ENCODE measurements around the gene DNMT3A.

- TF ChIP-seq BACH1 (IDR thresholded peaks at IDR 0.05; ENCODE audit: low read length) (no peak), CTCF (IDR thresholded peaks at IDR 0.05; ENCODE audit: control extremely low read depth in 1 of 3, insufficient read depth in 1 of 3, low read depth in 1 of 3, low read length in 3 of 3) (no peak), SIX5 (IDR thresholded peaks at IDR 0.05; ENCODE audit: low read depth, low read length) (no peak), EP300 (IDR thresholded peaks at IDR 0.05; ENCODE audit: borderline replicate concordance in 1 of 2, low read depth in 2 of 2, low read length in 2 of 2) (no peak), POLR2AphosphoS5 (IDR thresholded peaks at IDR 0.05; ENCODE audit: low read depth, low read length) (no peak), SIN3A (conservative IDR thresholded peaks at IDR 0.05 in 1 of 2, IDR thresholded peaks at IDR 0.05 in 1 of 2; ENCODE audit: low read depth in 1 of 2, low read length in 2 of 2) (no peak), RAD21 (IDR thresholded peaks at IDR 0.05 in 1 of 2, conservative IDR thresholded peaks at IDR 0.05 in 1 of 2; ENCODE audit: low read depth in 2 of 2, low read length in 2 of 2) (no peak), YY1 (IDR thresholded peaks at IDR 0.05; ENCODE audit: low read depth, low read length) (no peak), KDM1A (IDR thresholded peaks at IDR 0.05; ENCODE audit: borderline replicate concordance, low read length) (no peak; the same call in 1 of the 2 replicates), SIRT6 (IDR thresholded peaks at IDR 0.05; ENCODE audit: low read length) (no peak), POLR2A (IDR thresholded peaks at IDR 0.05; ENCODE audit: control extremely low read depth in 1 of 2, low read depth in 2 of 2, low read length in 2 of 2) (no peak), TBP (IDR thresholded peaks at IDR 0.05; ENCODE audit: low read depth, low read length) (no peak), EZH2 (IDR thresholded peaks at IDR 0.05; ENCODE audit: low read depth, low read length, severe bottlenecking) (no peak), KDM4A (IDR thresholded peaks at IDR 0.05; ENCODE audit: low read depth, low read length, severe bottlenecking) (no peak)
Observed at GRCh38 chr2:25323042-25323514, 18.6 kb downstream of the DNMT3A start.
